HG03103 (cell line): Measurements from ENCODE around the gene LAD1.

Source experiments
- ATAC-seq: cut with Tn5 transposase; IDR thresholded peaks from one replicate; pipeline ENCODE4 v1.9.1; 2021; ENCODE audit warnings: low read depth; ENCODE audit not compliant: unreplicated experiment

Gene LAD1

DNA sequence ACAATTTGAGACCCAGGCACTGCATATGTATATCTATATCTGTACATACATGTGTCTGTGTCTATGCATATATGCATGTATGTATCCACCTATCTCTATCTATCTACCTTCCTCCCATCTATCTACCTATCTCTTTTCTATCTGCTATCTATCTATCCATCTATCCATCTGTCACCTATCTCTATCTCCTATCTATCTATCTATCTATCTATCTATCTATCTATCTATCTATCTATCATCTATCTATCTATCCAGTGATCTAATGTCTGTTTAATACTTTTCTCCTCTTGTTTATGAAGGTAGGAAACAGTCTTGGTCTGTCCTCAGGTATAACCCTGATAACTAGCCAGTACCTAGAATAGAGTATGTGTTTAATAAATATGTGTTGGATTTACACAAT lies 47.5 kb downstream of the LAD1 start:
- no peak for ATAC-seq

DNA sequence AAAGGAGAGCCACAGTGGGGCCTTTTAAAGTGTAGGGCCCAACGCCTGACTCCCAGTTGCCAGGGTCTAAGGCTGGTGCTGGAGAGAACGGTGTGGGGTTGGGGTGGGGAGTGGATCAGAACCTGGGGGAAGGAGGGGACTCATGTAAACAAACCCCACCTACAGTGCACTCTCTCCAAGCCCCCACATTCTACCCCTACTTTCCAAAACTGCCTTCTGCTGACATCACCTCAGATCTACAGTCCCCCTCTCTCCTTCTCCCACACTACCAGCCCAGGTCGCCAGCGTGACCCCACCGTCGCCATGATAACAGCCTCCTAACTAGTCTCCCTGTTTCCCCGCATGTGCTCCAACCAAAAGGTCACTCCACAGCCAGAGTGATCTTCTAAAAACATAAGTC lies 48.2 kb downstream of the LAD1 start:
- no peak for ATAC-seq

DNA sequence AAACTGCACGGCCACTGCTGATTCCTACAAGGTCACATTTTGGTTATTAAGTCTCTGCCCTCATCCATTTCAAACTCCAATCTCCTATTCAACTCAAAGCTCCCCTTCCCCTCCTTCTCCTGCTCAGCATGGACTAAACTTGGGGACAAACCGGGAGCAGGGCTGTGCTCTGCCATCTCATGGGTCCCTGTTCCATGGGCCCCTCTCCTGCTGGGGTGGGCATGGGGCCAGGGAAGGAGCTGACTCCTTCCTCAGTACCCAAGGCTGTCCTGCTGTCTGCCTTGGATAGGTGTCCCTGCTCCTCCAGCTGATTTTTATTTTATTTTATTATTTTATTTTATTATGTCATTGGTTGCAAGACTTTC lies 48.8 kb downstream of the LAD1 start:
- no peak for ATAC-seq

DNA sequence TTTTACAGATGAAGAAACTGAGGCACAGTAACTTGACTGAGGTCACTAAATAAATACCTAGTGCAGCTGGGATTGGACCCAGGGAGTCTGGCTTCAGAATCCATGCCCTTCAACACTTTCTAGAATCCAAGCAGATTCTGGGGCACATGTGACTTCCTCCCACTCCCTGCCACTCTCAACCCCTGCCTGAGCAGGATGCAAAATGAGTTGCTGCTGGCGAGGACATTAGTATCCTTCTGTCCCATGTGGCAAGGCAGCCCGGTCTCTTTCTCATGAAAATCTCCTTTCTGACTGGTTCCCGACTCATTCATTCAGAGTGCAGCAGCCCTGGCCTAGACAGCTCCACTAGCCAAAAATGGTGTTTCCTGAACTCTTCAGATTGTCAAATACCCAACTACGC lies 50.0 kb downstream of the LAD1 start:
- ATAC-seq, result no peak

DNA sequence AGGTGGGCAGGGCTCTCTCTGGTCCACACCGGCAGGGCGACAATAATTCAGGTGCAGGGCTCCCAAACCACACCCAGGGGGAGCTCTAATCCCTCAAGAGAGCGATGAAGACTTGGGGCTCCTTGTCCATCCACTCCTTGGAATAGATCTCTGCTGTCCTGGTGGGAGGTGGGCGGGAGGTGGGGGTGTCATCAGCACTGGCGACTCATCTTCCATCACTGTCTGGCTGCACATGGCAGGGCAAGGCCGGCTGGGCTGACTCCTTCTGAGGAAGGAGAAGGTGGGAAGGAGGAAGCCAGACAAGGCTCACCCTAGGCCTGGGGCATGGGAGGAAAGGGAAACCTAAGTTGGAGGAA lies 50.9 kb downstream of the LAD1 start:
- ATAC-seq, result no peak

DNA sequence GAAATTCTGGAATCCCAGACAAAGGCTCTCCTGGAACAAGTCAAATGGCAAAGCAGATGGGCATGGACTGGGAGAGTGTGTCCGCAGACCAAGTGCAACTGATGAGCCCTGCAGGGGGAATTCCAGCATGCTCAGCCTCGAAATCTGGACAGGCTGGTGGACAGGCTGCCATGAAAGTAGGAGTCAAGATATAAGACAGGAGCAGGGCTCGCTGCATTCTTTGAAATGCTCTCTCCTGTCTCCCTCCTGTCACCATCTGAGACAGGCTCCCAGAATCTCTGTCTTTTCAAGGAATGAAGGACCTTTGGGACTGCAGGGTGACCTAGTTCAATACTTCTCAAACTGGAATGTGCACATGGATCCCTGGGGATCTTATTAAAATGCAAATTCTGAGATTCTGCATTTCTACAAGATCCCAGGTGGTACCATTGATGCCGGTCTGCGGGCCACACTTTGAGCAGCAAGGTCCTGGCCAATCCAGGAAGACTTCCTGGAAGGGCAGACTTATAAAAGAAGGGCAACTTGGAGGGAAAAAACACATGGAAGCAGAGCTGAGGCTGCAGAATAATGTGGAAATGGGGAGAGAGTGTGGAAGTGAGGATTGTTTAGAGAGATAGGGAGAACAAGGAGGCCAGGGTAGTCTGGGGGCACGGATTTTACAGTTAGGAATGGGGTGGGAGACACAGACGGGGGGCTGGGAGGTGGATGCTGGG lies 51.5 kb downstream of the LAD1 start:
- ATAC-seq, result no peak

DNA sequence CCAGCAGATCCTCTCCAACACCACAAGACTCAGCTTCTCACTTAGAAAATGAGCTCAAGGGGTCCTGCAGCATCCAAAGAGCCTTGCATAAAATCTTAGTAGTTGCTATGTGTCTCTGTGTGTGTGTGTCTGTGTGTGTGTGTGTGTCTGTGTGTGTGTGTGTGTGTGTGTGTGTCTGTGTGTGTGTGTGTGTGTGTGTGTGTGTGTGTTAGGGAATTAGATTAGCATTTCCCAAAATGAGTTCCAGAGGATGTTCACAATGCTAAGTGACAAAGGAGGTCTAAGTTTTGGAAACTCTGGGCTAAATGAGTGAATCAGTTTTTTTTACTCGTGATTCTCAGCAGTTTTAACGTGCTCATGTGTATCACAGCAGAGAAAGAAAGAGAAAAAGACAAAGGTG lies 52.1 kb downstream of the LAD1 start:
- ATAC-seq, result no peak

DNA sequence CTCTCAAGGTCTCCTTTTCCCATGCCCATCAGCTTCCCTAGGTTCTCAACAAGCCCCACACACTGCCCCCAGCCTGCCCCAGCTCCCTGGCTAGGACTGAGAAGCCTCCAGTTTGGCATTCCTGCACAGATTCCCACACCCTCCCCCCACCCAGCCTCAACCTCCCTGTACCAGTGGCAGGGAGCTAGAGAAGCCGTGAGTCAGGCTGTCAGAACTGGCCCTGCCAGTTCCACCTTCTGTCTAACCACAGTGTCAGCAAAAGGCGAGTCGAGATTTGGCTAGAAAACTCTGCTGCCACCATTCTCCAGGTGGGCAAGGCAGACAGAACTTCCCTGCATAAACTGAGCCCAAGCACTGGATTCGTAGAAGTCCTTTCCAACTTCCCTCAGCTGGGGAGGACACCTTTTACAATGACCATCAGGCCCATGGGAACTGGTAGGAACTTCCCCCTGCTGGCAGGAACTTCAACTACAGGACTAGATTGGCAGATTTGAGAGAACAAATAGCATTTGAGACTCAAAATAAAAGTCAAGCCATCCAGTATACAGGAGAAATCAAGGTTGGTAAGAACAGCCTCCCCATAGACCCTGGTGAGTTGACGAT lies 52.7 kb downstream of the LAD1 start:
- no peak for ATAC-seq

DNA sequence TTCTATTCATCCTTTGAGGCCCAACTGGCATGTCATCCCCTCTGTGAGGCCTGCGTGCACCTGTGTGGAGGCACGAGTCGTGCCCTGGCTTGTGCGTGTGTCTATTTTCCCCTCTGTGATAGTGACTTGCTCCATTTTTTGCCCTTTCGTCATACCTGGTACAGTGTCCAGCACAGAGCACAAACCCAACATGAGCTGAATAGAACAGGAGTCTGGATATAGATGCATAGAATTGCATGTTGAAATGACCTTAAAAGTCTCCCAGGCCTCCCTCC lies 54.1 kb downstream of the LAD1 start:
- ATAC-seq, result no peak

DNA sequence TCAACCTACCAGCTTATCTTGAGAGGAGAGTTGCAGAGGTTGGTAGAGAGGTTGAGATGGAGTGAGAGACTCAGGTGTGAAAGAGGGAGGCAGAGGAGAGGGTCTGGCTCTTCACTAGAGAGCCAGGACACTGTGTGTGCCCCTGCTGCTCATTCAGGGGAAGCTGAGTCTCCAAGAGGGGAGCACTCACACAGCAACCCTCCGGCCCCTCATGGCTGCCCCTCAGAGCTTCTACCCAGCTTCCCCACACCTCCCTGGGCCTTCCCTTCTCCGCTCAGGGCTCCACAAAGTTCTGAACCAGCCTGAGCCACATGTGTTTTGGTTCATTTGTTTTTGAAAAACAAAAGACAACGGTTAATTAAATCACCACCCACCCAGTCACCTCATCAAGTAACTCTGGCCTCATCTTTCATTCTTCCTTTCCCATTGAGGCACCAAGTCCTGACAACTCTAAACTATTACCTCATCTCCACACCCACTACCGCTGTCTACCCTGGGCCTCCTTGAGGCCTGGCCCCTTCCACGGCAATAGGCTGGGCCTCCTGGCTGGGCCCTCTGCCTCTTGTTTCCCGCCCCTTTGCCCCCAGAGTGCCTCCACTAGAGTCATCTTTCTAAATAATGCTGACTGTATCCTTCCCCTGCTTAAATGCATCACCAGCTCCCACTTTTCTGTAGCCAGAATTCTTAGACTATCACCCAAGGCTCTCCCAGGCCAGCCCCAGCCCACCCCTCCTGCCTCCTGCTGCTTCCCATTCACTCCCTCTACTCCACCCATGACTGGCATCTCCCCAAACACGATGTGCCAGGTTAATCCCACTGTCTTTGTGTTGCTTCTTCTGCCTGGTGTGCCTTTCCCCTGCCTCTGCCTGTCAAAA lies 54.7 kb downstream of the LAD1 start:
- ATAC-seq, result no peak

DNA sequence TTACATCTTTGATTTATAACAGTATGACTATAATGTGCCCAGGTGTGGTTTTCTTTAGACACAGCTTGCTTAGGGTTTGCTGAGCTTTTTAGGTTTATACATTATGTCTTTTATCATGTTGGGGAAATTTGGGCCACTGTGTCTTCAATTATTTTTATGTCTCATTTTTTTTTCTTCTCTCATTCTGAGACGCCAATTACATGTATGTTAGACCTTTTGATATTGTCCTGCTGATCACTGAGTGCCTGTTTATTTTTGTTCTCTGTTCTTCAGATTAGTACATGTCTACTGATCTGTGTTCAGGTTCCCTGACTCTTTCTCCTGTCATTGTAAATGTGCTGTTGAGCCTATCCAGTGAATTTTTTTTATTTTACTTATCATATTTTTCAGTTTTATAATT lies 57.7 kb downstream of the LAD1 start:
- ATAC-seq, result no peak

DNA sequence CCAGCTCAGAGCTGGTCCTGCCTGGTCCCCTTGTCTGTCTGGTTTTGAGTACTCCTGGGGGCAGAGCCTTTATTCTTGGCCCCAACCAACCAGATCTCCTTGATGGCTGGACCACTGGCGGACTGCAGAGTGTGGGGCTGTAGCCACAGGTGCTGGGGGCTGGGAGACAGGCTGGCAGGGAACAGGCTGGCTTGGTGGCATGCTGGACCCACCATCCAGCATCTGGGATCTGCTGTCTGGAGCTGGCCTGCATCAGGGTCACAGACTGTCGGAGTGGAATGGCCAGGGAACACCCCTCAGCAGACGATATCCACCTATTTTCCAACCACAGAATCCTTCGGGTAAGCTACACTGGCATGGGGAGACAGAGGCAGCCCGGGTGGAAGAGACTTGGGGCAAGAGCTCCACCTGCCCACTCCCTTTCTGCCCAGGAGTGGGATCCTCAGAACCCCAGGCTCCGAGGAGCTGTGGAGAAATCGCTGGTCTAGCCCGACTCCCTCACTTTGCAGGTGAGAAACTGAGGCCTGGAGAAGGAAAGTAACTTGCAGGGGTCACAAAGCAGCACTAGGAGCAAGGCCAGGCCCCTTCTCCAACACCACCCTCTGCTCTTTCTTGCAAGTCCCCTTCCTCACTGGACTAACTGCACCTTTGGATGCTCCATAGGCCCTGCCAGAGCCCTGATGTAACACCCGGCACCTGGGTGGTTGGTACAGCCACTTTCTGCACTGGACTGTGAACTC lies 62.2 kb downstream of the LAD1 start:
- ATAC-seq, result no peak

DNA sequence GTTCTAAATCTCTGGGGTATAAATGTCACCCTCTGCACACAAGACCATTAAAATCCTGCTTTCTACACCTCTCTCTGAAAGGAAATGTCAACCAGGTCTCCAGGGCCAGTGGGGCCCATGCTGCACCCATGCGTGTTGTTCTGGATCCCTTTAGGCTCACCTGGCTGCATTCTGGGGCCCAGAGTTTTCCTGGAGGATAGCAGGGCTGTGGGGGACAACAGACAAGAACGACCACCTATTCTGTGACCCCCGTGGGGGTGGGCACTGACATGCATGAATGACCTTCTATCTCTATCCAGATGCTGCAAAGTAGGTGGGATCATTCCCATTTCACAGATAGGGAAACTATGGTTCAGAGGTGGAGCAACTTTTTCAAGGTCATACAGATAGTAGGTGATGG lies 63.2 kb downstream of the LAD1 start:
- no peak for ATAC-seq

DNA sequence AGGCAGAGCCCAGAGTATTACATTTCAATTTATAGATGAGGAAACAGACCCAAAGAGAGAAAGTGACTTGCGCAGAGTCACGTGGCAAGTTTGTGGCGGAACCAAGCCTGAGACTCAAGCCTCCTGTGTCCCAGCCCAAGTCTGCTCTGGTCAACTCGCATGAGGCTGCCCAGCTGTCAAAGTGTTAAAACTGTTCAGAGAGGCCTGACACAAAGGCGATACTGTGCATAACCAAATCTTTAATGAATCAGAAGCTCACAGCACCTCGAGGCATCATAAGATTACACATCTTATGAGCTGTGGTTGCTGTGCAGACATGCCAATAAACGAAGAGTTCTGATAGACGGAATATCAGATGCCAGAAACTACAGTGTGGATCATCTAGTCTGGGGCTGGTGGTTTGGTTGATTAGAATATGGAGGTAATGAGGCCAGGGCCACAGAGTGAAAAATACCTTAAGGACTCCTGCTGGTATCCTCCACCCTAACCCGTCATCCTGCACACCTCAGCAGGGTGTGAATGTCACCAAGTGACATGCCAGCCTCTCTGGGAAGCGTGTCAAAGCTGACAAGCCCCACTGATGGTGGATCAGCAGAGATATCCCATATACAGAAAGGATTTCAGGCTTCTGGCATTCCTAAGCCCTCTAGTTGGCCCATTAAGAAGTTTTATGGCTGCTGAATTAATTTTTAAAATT lies 63.8 kb downstream of the LAD1 start:
- no peak for ATAC-seq

DNA sequence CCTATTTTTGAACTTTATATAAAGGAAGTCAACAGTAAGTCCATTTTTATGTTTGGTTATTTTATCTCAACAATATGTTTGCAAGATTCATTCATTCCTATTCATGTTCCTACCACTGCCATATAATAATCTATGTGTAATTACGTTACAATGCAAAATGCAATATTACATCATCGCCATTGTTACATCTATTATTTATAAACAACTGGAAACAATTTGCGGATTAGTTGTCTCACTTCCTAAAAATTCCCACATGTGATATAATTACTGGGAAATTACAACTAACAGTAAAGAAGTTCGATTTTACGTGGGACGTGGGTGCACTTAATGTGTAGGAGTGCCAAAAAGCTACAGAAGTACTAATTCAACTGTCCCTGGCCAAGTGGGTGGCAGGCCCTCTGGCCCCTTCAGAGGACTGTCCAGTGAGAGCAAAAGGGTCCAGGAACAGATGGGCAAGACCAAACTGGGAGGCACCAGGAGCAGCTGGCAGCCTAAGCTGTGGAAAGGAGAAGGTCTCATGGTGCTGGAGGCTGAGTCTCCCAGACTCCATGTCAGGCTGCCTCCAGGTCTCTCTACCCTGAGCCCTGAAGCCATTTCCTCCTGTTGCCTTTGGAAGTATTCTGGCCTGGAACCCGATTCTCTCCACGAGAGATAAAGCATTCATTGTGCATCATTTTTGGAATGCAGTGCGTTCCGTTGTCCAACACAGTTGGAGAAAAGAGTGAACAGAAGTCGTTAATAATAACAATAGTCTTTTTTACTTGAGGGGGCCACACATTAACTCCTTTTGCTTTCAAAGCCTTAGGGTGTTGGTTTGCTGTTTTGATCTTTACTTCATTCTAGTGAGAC lies 64.6 kb downstream of the LAD1 start:
- no peak for ATAC-seq

DNA sequence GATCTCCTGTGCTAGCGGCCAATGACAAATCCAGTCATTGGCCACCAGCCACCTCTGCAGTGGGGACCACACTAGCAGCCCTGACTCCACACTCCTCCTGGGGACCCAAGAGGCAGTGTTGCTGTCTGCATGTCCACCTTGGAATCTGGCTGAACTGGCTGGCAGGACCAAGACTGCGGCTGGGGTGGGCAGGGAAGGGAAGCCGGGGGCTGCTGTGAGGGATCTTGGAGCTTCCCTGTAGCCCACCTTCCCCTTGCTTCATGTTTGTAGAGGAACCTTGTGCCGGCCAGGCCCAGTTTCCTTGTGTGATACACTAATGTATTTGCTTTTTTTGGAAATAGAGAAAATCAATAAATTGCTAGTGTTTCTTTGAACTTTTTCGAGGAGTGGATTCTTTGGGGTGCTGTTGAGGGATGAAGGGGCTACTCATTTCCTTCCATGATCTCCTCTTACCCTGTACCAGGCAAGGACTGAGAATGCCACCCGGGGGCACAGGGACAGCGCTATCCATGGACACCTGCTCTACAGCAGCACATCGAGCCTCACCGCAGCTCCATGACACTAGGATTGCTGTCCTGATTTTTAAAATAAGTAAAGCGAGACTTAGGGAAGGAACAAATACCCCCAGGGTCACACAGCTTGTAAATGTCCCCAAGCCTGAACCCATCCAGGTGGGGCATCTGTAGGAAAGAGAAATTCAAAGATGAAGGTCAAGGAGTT lies 66.3 kb downstream of the LAD1 start:
- ATAC-seq, result no peak

DNA sequence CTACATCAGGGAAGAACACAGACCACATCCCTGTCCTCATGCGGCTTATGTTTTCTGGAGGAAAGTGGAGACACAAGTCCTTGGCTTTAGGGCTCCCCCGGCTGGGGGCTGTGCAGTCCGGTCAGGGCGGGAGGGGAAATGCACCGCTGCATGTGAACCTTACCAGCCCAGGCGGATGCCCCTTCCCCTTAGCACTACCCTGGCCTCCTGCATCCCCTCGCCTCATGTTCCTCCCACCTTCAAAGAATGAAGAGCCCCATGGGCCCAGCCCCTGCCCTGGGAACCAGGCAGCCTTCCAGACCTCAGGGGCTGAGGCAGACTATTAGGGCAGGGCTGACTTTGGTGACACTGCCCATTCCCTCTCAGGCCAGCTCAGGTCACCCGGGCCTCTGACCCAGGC lies 67.1 kb downstream of the LAD1 start:
- no peak for ATAC-seq

DNA sequence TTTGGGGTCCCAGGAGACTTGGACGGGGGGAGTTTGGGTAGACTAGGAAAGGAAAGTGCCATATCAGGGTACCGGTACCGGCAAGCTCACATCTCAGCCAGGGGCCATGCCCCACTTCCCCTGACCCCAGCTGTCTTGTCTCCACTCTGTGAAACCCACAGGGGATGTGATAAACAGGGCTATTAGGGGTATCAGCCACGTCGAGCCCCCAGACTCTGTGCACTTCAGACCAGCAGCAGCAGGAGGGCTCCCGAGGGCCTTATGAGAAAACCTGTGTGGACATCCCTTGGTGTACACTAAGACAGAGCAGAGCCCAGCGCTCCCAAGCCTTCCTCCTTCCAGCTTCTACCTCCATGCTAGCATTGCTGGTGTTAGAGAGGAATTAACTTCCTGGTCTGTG lies 68.0 kb downstream of the LAD1 start:
- ATAC-seq, result no peak
